Heart left ventricle (tissue), 13 donors: ENCODE results near the gene TSLP.

Experiments used
- POLR2A ChIP-seq, 2 donors: fragments of 450-650 bp; IDR thresholded peaks; one replicate each; pipeline ENCODE4 v1.6.1; 2017; ENCODE audit warnings: antibody characterized with exemption in 2 of 2, mild to moderate bottlenecking in 2 of 2, moderate library complexity in 2 of 2
- TF ChIP-seq, protein P1 (sequence below), 12 donors: fragments of 200-600 bp; sonication (generic) in 4 of 12; IDR thresholded peaks; one replicate each; pipeline versions ENCODE4 v1.5.0 to v1.8.0; 2018 to 2022; ENCODE audit warnings: antibody characterized with exemption in 12 of 12, mild to moderate bottlenecking in 5 of 12
- donor health status: ischemic (EF 13 %, LVEDD 7.1; RV severe dilation, severe dysfunction).
- donor health status: DM: no; HTN: yes; CAD: no.
- donor health status: DM: no; HTN: no; CAD: no.
- donor health status: ischemic (EF 25% LVEDD 6.9; RV normal size, moderate dysfunction).
- donor health status: ischemic (EF 25% LVEDD 5.7; RV mildly dilated, moderate dysfunction).
- donor health status: ischemic (EF 35%, LVEDD 5.7; RV mildly dilated, moderate dysfunction).
- donor health status: nonischemic (EF 11% LVEDD 7.7; RV severe dilation, severe dysfunction).
- donor health status: DM: yes; HTN: yes; CAD: no.
- donor health status: PGD.
- donor health status: ischemic (EF 29% LVEDD 5.4; RV normal size, mild dysfunction).
- donor health status: nonischemic (EF 23%, LVEDD 6.1; RV moderate dilation, normal function).

DNA sequence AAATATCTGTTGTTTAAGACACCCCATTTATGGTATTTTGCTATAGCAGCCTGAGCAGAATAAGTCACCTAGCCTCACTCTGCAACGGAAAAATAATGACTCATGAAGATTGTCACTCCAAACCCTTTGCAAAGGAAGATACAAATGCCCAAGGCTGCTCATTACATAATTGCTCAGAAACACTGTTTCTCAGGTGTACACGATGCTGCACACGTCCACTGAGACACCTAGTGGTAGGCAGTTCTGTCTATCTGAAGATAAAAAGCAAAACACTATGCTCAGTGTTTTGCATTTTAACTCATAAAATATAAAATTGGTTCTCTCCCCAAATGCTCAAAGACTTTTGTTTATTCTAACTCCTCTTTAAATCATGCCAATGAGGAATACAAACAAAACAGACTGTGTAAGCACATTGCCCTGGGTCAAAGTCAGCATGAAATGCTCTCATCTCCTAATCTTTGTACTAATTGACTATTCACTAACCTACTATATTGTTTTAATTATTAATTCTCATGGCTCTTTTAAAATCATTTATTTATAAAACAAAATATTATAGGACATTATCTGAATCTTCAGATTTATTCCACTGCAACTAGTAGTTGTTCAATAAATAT lies 7.7 kb upstream of the TSLP start:
- TF ChIP-seq, protein P1, sequence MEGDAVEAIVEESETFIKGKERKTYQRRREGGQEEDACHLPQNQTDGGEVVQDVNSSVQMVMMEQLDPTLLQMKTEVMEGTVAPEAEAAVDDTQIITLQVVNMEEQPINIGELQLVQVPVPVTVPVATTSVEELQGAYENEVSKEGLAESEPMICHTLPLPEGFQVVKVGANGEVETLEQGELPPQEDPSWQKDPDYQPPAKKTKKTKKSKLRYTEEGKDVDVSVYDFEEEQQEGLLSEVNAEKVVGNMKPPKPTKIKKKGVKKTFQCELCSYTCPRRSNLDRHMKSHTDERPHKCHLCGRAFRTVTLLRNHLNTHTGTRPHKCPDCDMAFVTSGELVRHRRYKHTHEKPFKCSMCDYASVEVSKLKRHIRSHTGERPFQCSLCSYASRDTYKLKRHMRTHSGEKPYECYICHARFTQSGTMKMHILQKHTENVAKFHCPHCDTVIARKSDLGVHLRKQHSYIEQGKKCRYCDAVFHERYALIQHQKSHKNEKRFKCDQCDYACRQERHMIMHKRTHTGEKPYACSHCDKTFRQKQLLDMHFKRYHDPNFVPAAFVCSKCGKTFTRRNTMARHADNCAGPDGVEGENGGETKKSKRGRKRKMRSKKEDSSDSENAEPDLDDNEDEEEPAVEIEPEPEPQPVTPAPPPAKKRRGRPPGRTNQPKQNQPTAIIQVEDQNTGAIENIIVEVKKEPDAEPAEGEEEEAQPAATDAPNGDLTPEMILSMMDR (IDR thresholded peaks at IDR 0.05), result peak in 9 of 12 donors; percentile 17 to 55 (median 39)
- no peak for TF ChIP-seq POLR2A (IDR thresholded peaks at IDR 0.05)
